Chondrocyte (in vitro differentiated cells): ENCODE measurements around the gene ELF5. TPM values are rescaled to one million over a fixed set of nuclear protein-coding genes. Genes with fewer than 3 reads are reported as not detected.

Source experiments
- DNase-seq: peaks from one replicate; pipeline ENCODE4 v3.0.0; 2021; ENCODE audit warnings: mixed read lengths, low spot score
- H3K27ac Mint-ChIP-seq: one replicate; pipeline ENCODE4 v1.8.0; 2021; ENCODE audit warnings: mild to moderate bottlenecking, moderate library complexity, mixed read lengths; ENCODE audit not compliant: unreplicated experiment
- H3K27me3 Mint-ChIP-seq: 2 replicates; pipeline ENCODE4 v1.8.0; 2021; ENCODE audit warnings: low read depth, mixed read lengths
- H3K36me3 Mint-ChIP-seq: 2 replicates; pipeline ENCODE4 v1.8.0; 2021; ENCODE audit warnings: low read depth, mixed read lengths
- H3K4me1 Mint-ChIP-seq: 2 replicates; pipeline ENCODE4 v1.8.0; 2021; ENCODE audit warnings: low read depth, mild to moderate bottlenecking, mixed read lengths
- H3K4me3 Mint-ChIP-seq: one replicate; pipeline ENCODE4 v1.8.0; 2021; ENCODE audit warnings: mild to moderate bottlenecking, moderate library complexity, mixed read lengths; ENCODE audit not compliant: unreplicated experiment
- H3K9me3 Mint-ChIP-seq: 2 replicates; pipeline ENCODE4 v1.8.0; 2021; ENCODE audit warnings: low read depth, mixed read lengths
- total RNA-seq: library from RNA; stranded (reverse); gene quantifications from 3 replicates; pipeline ENCODE4 v1.2.1, GENCODE V29; 2021
- TF ChIP-seq, protein P1 (sequence below): fragments of 200-600 bp; sonication (generic); IDR thresholded peaks from 2 replicates; pipeline ENCODE4 v1.5.0; 2021; ENCODE audit warnings: antibody characterized with exemption, mild to moderate bottlenecking, moderate library complexity

Gene ELF5
- total RNA-seq, 1 donor from 2014 or later = not detected

DNA sequence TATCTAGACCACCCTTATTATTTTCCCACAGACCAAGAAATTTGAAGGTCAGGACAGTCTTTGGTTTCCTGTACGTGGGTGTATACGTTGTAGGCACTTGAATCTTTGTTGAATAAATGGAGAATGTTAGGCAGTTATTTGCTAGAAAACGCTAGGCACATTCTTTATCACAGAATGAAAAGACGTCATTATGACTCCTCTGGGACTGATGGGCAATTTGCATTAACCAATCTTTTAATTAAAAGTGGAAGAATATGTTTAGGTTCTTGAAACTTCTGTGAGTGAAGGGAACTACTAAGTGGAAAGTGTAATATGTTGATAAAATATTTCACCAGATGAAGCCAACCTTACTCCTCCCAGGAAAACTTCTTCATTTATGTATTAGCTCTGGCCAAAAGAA lies 69.2 kb downstream of the ELF5 start:
- Mint-ChIP-seq H3K4me3 (no peak overlapping the region), H3K36me3 (peaks cover 2% of the 10 kb centered on the region), H3K9me3 (no peaks in the 10 kb centered on the region), H3K27ac (no peak overlapping the region), H3K27me3 (no peaks in the 10 kb centered on the region), H3K4me1 (peaks cover 33% of the 10 kb centered on the region)
- TF ChIP-seq, protein P1, sequence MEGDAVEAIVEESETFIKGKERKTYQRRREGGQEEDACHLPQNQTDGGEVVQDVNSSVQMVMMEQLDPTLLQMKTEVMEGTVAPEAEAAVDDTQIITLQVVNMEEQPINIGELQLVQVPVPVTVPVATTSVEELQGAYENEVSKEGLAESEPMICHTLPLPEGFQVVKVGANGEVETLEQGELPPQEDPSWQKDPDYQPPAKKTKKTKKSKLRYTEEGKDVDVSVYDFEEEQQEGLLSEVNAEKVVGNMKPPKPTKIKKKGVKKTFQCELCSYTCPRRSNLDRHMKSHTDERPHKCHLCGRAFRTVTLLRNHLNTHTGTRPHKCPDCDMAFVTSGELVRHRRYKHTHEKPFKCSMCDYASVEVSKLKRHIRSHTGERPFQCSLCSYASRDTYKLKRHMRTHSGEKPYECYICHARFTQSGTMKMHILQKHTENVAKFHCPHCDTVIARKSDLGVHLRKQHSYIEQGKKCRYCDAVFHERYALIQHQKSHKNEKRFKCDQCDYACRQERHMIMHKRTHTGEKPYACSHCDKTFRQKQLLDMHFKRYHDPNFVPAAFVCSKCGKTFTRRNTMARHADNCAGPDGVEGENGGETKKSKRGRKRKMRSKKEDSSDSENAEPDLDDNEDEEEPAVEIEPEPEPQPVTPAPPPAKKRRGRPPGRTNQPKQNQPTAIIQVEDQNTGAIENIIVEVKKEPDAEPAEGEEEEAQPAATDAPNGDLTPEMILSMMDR = no peak
- DNase-seq = no peak

DNA sequence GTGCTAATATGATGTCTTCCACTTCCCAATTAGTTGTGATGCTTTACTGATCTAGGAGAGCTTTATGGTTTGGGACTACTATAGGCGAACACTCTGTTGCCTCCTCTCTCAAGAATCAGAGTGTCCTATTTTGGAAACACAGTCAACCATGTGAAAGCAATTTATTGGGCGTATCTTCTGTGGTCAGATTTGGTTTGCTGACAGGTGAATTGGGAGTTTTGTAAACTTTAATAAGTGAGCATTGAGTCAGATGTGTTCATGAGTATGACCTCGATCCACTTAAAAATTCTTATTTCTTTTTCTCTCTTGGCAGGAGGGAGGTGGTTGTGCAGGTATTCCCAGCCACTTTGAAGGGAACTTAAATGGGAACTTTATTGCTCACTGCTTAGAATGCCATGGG lies 70.5 kb downstream of the ELF5 start:
- Mint-ChIP-seq H3K4me1 (peaks cover 27% of the 10 kb centered on the region), H3K27me3 (no peaks in the 10 kb centered on the region), H3K4me3 (no peak overlapping the region), H3K27ac (no peak overlapping the region), H3K9me3 (no peaks in the 10 kb centered on the region), H3K36me3 (no peaks in the 10 kb centered on the region)
- DNase-seq = no peak
- TF ChIP-seq, protein P1 = no peak

DNA sequence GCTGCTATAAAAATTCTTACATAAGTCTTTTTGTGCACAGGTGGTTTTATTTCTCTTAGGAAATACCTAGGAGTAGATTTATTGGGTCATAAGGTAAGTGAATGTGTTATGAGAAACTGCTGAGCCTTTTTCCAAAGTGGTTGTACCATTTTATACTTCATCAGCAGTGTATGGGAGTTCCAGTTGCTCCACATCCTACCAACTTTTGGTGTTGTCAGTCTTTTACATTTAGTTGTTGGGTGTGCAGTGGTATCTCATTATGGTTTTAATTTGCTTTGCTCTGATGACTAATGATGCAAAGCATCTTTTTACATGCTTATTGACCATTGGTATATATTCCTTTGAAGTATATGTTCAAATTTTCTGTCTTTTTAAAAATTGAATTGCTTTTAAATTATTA lies 71.8 kb downstream of the ELF5 start:
- H3K4me1 Mint-ChIP-seq = peaks cover 24% of the 10 kb centered on the region
- no peaks in the 10 kb centered on the region for H3K27me3 Mint-ChIP-seq
- DNase-seq = no peak
- no peaks in the 10 kb centered on the region for H3K9me3 Mint-ChIP-seq
- H3K36me3 Mint-ChIP-seq = no peaks in the 10 kb centered on the region
- TF ChIP-seq, protein P1 = no peak
- H3K4me3 Mint-ChIP-seq = no peak overlapping the region
- no peak overlapping the region for H3K27ac Mint-ChIP-seq

DNA sequence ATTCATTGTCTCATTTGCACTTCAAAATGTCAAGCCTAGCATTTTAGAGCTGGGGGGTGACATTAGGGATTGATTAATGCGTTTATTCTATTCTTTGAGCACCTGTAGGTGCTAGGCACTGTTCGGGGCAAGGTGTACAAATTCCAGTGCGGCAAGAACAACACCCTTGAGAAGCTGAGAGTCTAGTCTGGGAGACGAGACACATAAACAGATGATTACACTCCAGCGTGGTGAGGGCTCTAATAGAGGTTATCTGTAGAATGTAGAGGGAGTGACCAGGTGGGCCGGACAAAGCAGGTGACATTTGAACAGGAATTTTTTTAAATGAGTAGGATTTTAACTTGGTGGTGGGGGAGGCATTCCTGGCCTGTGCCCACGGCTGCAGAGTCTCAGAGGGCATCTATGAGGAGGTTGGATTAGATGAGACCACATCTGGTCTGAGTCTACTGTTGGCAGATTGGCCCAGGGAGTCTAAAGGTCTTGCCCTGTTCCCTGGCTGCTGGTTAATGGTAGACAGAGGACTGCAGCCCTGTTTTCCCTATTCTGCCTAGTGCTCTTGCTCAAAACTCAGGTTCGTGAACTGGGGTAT lies 73.9 kb downstream of the ELF5 start:
- H3K4me3 Mint-ChIP-seq = peak overlapping the region; percentile 90
- no peaks in the 10 kb centered on the region for H3K27me3 Mint-ChIP-seq
- peak overlapping the region; percentile 95 for H3K27ac Mint-ChIP-seq
- H3K9me3 Mint-ChIP-seq = no peaks in the 10 kb centered on the region
- TF ChIP-seq, protein P1 = no peak
- DNase-seq = no peak
- H3K36me3 Mint-ChIP-seq = no peaks in the 10 kb centered on the region
- peaks cover 28% of the 10 kb centered on the region for H3K4me1 Mint-ChIP-seq

GRCh38 chr11:34438529-34439507 lies 74.8 kb downstream of the ELF5 start, which contains the start of gene CAT:
Gene CAT (plus strand): TSS chr11:34438934. CDS start chr11:34439014, 80 bp downstream.
- H3K27me3 Mint-ChIP-seq = no peaks in the 10 kb centered on the region
- peak within 1 kb of the TSS; percentile 95 for H3K27ac Mint-ChIP-seq
- H3K9me3 Mint-ChIP-seq = no peaks in the 10 kb centered on the region
- TF ChIP-seq, protein P1 = no peak
- H3K4me3 Mint-ChIP-seq = peak within 1 kb of the TSS; percentile 90
- H3K4me1 Mint-ChIP-seq = peaks cover 28% of the 10 kb centered on the region
- H3K36me3 Mint-ChIP-seq = no peaks in the 10 kb centered on the region
- peak; percentile 97 for DNase-seq
